ENCODE measurements around the gene PAXIP1.

PAXIP1 gene

DNA sequence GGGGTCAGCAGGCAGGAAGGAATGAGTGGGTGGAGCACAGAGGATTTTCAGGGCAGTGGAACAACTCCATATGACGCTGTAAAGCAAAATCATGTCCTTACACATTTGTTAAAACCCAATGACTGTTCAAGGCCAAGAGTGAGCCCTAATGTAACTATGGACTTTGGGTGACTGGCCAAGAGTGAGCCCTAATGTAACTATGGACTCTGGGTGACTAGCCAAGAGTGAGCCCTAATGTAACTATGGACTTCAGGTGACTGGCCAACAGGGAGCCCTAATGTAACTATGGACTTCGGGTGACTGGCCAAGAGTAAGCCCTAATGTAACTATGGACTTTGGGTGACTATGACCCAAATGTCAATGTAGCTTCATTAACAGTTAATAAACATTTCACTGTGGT, 52.0 kb downstream of the PAXIP1 start:
- no peaks in the 10 kb centered on the region for H3K79me1 ChIP-seq (replicated peaks; ENCODE audit: low read length, poor library complexity, severe bottlenecking)
- H3K4me1 ChIP-seq (ENCODE audit: control insufficient read depth, insufficient read depth, low read depth, low read length), result no peaks in the 10 kb centered on the region
- no peak overlapping the region for H3K4me3 ChIP-seq (ENCODE audit: insufficient read depth in 1 of 2, low read depth in 1 of 2, low read length in 2 of 2)
- H2BK120ac ChIP-seq (ENCODE audit: low read depth, low read length), result no peak overlapping the region
- no peak overlapping the region for H3K14ac ChIP-seq (ENCODE audit: low read length in 2 of 2)
- H2AK5ac ChIP-seq (ENCODE audit: low read length, severe bottlenecking), result no peak overlapping the region
- H3K18ac ChIP-seq (ENCODE audit: low read depth in 1 of 2, low read length in 2 of 2), result no peak overlapping the region
- H3K9me3 ChIP-seq (ENCODE audit: control insufficient read depth, low read length), result no peaks in the 10 kb centered on the region
- H2BK5ac ChIP-seq (ENCODE audit: low read depth, low read length, poor library complexity, severe bottlenecking), result no peak overlapping the region
- H2BK12ac ChIP-seq (ENCODE audit: low read length in 2 of 2), result no peak overlapping the region
- no peak overlapping the region for H2AFZ ChIP-seq (ENCODE audit: low read depth, low read length)
- no peak overlapping the region for H3K9ac ChIP-seq (ENCODE audit: low read length)
- no peak overlapping the region for H2BK15ac ChIP-seq (ENCODE audit: low read depth, poor library complexity, severe bottlenecking)
- H3K27me3 ChIP-seq (ENCODE audit: control insufficient read depth in 1 of 2, insufficient read depth in 1 of 2, low read length in 2 of 2), result no peaks in the 10 kb centered on the region
- no peak overlapping the region for H3K4ac ChIP-seq (ENCODE audit: low read depth in 1 of 2, low read length in 2 of 2)
- no peak overlapping the region for H3K27ac ChIP-seq (ENCODE audit: low read length, poor library complexity, severe bottlenecking)
- H4K91ac ChIP-seq (ENCODE audit: low read length), result no peak overlapping the region
- no peak for DNase-seq
- no peak overlapping the region for H4K8ac ChIP-seq (ENCODE audit: low read length)
- 100% methylated on average over 1 of the region's 2 CpGs for WGBS
- no peak overlapping the region for H3K23ac ChIP-seq (ENCODE audit: low read length in 2 of 2)
- H3K4me2 ChIP-seq (ENCODE audit: low read length, poor library complexity, severe bottlenecking), result no peak overlapping the region
- H3K36me3 ChIP-seq (ENCODE audit: control insufficient read depth in 1 of 2, insufficient read depth in 2 of 2, low read depth in 1 of 2, low read length in 2 of 2), result peaks cover 22 to 83% of the 10 kb centered on the region in 2 experiments

DNA sequence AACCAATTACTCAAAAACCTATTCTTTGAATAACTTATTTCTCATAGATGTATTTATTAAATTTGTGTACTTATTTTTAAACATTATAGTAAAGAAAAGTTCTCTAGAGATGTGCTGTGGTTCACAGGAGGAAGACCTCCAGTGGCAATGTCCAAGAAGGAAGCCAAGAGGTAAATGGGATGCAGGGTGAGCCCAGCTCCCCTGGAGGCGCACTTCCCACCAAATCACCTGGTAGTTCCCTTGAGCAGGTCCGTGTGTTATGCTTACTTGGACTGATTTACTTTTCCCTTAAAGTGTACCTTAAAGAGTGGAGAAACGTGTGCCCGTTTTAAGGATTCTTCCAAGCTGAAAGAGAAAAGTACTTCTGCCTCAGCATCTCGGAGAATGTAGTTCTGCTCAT, 55.3 kb downstream of the PAXIP1 start:
- Histone ChIP-seq H2BK12ac (ENCODE audit: low read length in 2 of 2) (no peak overlapping the region), H3K4me1 (ENCODE audit: control insufficient read depth, insufficient read depth, low read depth, low read length) (no peaks in the 10 kb centered on the region), H3K9ac (ENCODE audit: low read length) (no peak overlapping the region), H4K91ac (ENCODE audit: low read length) (no peak overlapping the region), H2AK5ac (ENCODE audit: low read length, severe bottlenecking) (no peak overlapping the region), H3K18ac (ENCODE audit: low read depth in 1 of 2, low read length in 2 of 2) (no peak overlapping the region), H4K8ac (ENCODE audit: low read length) (no peak overlapping the region), H3K4me2 (ENCODE audit: low read length, poor library complexity, severe bottlenecking) (no peak overlapping the region), H3K14ac (ENCODE audit: low read length in 2 of 2) (no peak overlapping the region), H3K9me3 (ENCODE audit: control insufficient read depth, low read length) (no peaks in the 10 kb centered on the region), H3K27ac (ENCODE audit: low read length, poor library complexity, severe bottlenecking) (no peak overlapping the region), H2BK15ac (ENCODE audit: low read depth, poor library complexity, severe bottlenecking) (no peak overlapping the region), H3K79me1 (replicated peaks; ENCODE audit: low read length, poor library complexity, severe bottlenecking) (no peaks in the 10 kb centered on the region), H3K4me3 (ENCODE audit: insufficient read depth in 1 of 2, low read depth in 1 of 2, low read length in 2 of 2) (no peak overlapping the region), H2AFZ (ENCODE audit: low read depth, low read length) (no peak overlapping the region), H2BK120ac (ENCODE audit: low read depth, low read length) (no peak overlapping the region), H3K27me3 (ENCODE audit: control insufficient read depth in 1 of 2, insufficient read depth in 1 of 2, low read length in 2 of 2) (no peaks in the 10 kb centered on the region), H2BK5ac (ENCODE audit: low read depth, low read length, poor library complexity, severe bottlenecking) (no peak overlapping the region), H3K23ac (ENCODE audit: low read length in 2 of 2) (no peak overlapping the region), H3K36me3 (ENCODE audit: control insufficient read depth in 1 of 2, insufficient read depth in 2 of 2, low read depth in 1 of 2, low read length in 2 of 2) (peaks cover 24 to 89% of the 10 kb centered on the region in 2 experiments), H3K4ac (ENCODE audit: low read depth in 1 of 2, low read length in 2 of 2) (no peak overlapping the region)
- 96% methylated on average over 5 of the region's 5 CpGs for WGBS
- no peak for DNase-seq

DNA sequence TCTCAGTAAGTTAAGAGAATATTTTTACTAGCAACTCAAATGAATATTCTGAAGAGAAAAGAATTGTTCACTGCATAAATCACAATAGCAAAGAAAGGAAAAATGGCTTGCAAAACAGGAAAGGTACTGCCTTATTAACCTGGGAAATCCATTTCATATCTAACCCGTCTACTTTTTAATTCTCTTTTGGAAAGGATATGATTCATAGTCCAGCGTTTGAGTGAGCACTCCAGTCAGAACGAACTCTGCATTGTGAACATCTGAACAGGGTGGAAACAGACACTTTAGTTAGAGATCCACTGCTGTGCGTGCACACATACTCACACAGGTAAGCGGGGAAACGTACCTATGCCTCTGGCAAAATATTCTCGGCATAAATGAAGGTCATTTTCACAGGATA, 56.8 kb downstream of the PAXIP1 start:
- Histone ChIP-seq H3K23ac (ENCODE audit: low read length in 2 of 2) (no peak overlapping the region), H3K4me1 (ENCODE audit: control insufficient read depth, insufficient read depth, low read depth, low read length) (no peaks in the 10 kb centered on the region), H3K4ac (ENCODE audit: low read depth in 1 of 2, low read length in 2 of 2) (no peak overlapping the region), H2BK15ac (ENCODE audit: low read depth, poor library complexity, severe bottlenecking) (no peak overlapping the region), H2BK5ac (ENCODE audit: low read depth, low read length, poor library complexity, severe bottlenecking) (no peak overlapping the region), H3K4me2 (ENCODE audit: low read length, poor library complexity, severe bottlenecking) (no peak overlapping the region), H2BK12ac (ENCODE audit: low read length in 2 of 2) (no peak overlapping the region), H4K8ac (ENCODE audit: low read length) (no peak overlapping the region), H3K14ac (ENCODE audit: low read length in 2 of 2) (no peak overlapping the region), H3K9me3 (ENCODE audit: control insufficient read depth, low read length) (no peaks in the 10 kb centered on the region), H2AK5ac (ENCODE audit: low read length, severe bottlenecking) (no peak overlapping the region), H3K27ac (ENCODE audit: low read length, poor library complexity, severe bottlenecking) (no peak overlapping the region), H2BK120ac (ENCODE audit: low read depth, low read length) (no peak overlapping the region), H3K27me3 (ENCODE audit: control insufficient read depth in 1 of 2, insufficient read depth in 1 of 2, low read length in 2 of 2) (no peaks in the 10 kb centered on the region), H3K9ac (ENCODE audit: low read length) (no peak overlapping the region), H2AFZ (ENCODE audit: low read depth, low read length) (no peak overlapping the region), H4K91ac (ENCODE audit: low read length) (no peak overlapping the region), H3K36me3 (ENCODE audit: control insufficient read depth in 1 of 2, insufficient read depth in 2 of 2, low read depth in 1 of 2, low read length in 2 of 2) (peaks cover 22 to 83% of the 10 kb centered on the region in 2 experiments), H3K18ac (ENCODE audit: low read depth in 1 of 2, low read length in 2 of 2) (no peak overlapping the region), H3K4me3 (ENCODE audit: insufficient read depth in 1 of 2, low read depth in 1 of 2, low read length in 2 of 2) (no peak overlapping the region), H3K79me1 (replicated peaks; ENCODE audit: low read length, poor library complexity, severe bottlenecking) (no peaks in the 10 kb centered on the region)
- WGBS, result 96% methylated on average over 7 of the region's 7 CpGs
- no peak for DNase-seq

DNA sequence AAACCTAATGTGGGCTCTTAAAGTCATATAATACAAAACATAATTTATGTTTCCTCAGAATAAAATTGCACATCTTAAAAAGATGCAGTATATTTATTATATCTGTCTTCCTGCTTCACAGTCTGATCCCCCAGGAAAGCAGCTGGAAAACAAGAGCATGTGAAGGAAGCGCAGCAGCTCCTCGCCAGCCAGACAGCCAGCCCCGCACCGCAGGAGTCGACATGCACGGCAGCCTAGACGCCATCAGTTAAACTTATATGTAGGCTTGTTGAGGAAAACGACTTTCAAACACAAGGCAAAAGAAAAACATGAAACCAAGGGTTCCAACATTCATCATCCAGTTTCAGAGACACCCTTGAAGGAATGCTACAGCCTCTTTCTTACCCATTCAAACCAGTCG, 59.0 kb downstream of the PAXIP1 start:
- Histone ChIP-seq H3K9ac (ENCODE audit: low read length) (no peak overlapping the region), H2BK12ac (ENCODE audit: low read length in 2 of 2) (no peak overlapping the region), H3K4me2 (ENCODE audit: low read length, poor library complexity, severe bottlenecking) (no peak overlapping the region), H2AK5ac (ENCODE audit: low read length, severe bottlenecking) (no peak overlapping the region), H3K9me3 (ENCODE audit: control insufficient read depth, low read length) (no peaks in the 10 kb centered on the region), H3K27ac (ENCODE audit: low read length, poor library complexity, severe bottlenecking) (no peak overlapping the region), H3K23ac (ENCODE audit: low read length in 2 of 2) (no peak overlapping the region), H3K18ac (ENCODE audit: low read depth in 1 of 2, low read length in 2 of 2) (no peak overlapping the region), H3K4ac (ENCODE audit: low read depth in 1 of 2, low read length in 2 of 2) (no peak overlapping the region), H3K14ac (ENCODE audit: low read length in 2 of 2) (no peak overlapping the region), H2BK120ac (ENCODE audit: low read depth, low read length) (no peak overlapping the region), H2AFZ (ENCODE audit: low read depth, low read length) (no peak overlapping the region), H3K27me3 (ENCODE audit: control insufficient read depth in 1 of 2, insufficient read depth in 1 of 2, low read length in 2 of 2) (no peaks in the 10 kb centered on the region), H2BK5ac (ENCODE audit: low read depth, low read length, poor library complexity, severe bottlenecking) (no peak overlapping the region), H3K4me3 (ENCODE audit: insufficient read depth in 1 of 2, low read depth in 1 of 2, low read length in 2 of 2) (no peak overlapping the region), H4K8ac (ENCODE audit: low read length) (no peak overlapping the region), H3K79me1 (replicated peaks; ENCODE audit: low read length, poor library complexity, severe bottlenecking) (no peaks in the 10 kb centered on the region), H3K4me1 (ENCODE audit: control insufficient read depth, insufficient read depth, low read depth, low read length) (no peaks in the 10 kb centered on the region), H2BK15ac (ENCODE audit: low read depth, poor library complexity, severe bottlenecking) (no peak overlapping the region), H3K36me3 (ENCODE audit: control insufficient read depth in 1 of 2, insufficient read depth in 2 of 2, low read depth in 1 of 2, low read length in 2 of 2) (peaks cover 19 to 69% of the 10 kb centered on the region in 2 experiments), H4K91ac (ENCODE audit: low read length) (no peak overlapping the region)
- 98% methylated on average over 9 of the region's 9 CpGs for WGBS
- DNase-seq, result no peak

All from mesenchymal stem cell (in vitro differentiated cells and primary cell).